HepG2 (cell line): ENCODE results near the gene CTNNA2.

ENCODE experiments used
- CBX5 ChIP-seq: sonication (generic); formaldehyde crosslinking; IDR thresholded peaks from 2 replicates; pipeline ENCODE4 v1.4.0; 2020; ENCODE audit warnings: missing genetic modification reagents, borderline replicate concordance
- CTCF ChIP-seq: sonication (generic); formaldehyde crosslinking; IDR thresholded peaks from 2 replicates; pipeline ENCODE4 v1.5.0; 2020; ENCODE audit warnings: mild to moderate bottlenecking, missing genetic modification reagents, moderate library complexity
- EP300 ChIP-seq, 3 experiments: sonication (generic) in 1 of 3; formaldehyde crosslinking in 1 of 3; IDR thresholded peaks; 2 replicates each; pipeline versions ENCODE4 v1.5.1 to v1.6.1; 2011 to 2020; ENCODE audit warnings: low read depth in 2 of 3, low read length in 2 of 3, borderline replicate concordance in 1 of 3, improper control_type of control experiment in 1 of 3, mild to moderate bottlenecking in 1 of 3, missing genetic modification reagents in 1 of 3, moderate library complexity in 1 of 3
- EZH2 ChIP-seq: conservative IDR thresholded peaks from 2 replicates; pipeline ENCODE4 v1.6.1; 2012; ENCODE audit warnings: mild to moderate bottlenecking, low read depth, low read length, moderate library complexity
- MZF1 ChIP-seq: sonication (generic); formaldehyde crosslinking; IDR thresholded peaks from 2 replicates; pipeline ENCODE4 v1.8.1; 2023; ENCODE audit warnings: mild to moderate bottlenecking, missing genetic modification reagents, borderline replicate concordance
- NR1H2 ChIP-seq: sonication (generic); formaldehyde crosslinking; IDR thresholded peaks from 2 replicates; pipeline ENCODE4 v1.8.1; 2022; ENCODE audit warnings: low read depth, missing genetic modification reagents, borderline replicate concordance
- STAT5B ChIP-seq: sonication (generic); formaldehyde crosslinking; IDR thresholded peaks from 2 replicates; pipeline ENCODE4 v1.4.0; 2020; ENCODE audit warnings: missing genetic modification reagents
- TAF1 ChIP-seq: sonication (generic); formaldehyde crosslinking; IDR thresholded peaks from 2 replicates; pipeline ENCODE4 v1.4.0; 2020; ENCODE audit warnings: missing genetic modification reagents
- ZBTB10 ChIP-seq: sonication (generic); formaldehyde crosslinking; IDR thresholded peaks from 2 replicates; pipeline ENCODE4 v1.4.0; 2020; ENCODE audit warnings: missing genetic modification reagents, borderline replicate concordance
- TF ChIP-seq, protein P1 (sequence below): sonication (generic); formaldehyde crosslinking; IDR thresholded peaks from 2 replicates; pipeline ENCODE4 v1.4.0; 2020; ENCODE audit warnings: missing genetic modification reagents
- TF ChIP-seq, protein P2 (sequence below): sonication (generic); formaldehyde crosslinking; IDR thresholded peaks from 2 replicates; pipeline ENCODE4 v1.9.0; 2021; ENCODE audit warnings: missing genetic modification reagents, borderline replicate concordance

GRCh38 chr2:79700651-79701050, 187.8 kb downstream of the CTNNA2 start:
- TF ChIP-seq MZF1 (CRISPR knock-in tag) = no peak
- no peak for TF ChIP-seq ZBTB10 (CRISPR knock-in tag)
- TF ChIP-seq, protein P1, sequence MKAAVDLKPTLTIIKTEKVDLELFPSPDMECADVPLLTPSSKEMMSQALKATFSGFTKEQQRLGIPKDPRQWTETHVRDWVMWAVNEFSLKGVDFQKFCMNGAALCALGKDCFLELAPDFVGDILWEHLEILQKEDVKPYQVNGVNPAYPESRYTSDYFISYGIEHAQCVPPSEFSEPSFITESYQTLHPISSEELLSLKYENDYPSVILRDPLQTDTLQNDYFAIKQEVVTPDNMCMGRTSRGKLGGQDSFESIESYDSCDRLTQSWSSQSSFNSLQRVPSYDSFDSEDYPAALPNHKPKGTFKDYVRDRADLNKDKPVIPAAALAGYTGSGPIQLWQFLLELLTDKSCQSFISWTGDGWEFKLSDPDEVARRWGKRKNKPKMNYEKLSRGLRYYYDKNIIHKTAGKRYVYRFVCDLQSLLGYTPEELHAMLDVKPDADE = no peak
- no peak for TF ChIP-seq EP300 (IDR thresholded peaks at IDR 0.05; ENCODE audit: low read depth in 2 of 2, low read length in 2 of 2)
- TF ChIP-seq EP300 (CRISPR knock-in tag; IDR thresholded peaks at IDR 0.05; ENCODE audit: borderline replicate concordance) = no peak
- TF ChIP-seq NR1H2 (CRISPR knock-in tag) = no peak
- no peak for TF ChIP-seq EZH2
- no peak for TF ChIP-seq CBX5 (CRISPR knock-in tag)
- TF ChIP-seq, protein P2, sequence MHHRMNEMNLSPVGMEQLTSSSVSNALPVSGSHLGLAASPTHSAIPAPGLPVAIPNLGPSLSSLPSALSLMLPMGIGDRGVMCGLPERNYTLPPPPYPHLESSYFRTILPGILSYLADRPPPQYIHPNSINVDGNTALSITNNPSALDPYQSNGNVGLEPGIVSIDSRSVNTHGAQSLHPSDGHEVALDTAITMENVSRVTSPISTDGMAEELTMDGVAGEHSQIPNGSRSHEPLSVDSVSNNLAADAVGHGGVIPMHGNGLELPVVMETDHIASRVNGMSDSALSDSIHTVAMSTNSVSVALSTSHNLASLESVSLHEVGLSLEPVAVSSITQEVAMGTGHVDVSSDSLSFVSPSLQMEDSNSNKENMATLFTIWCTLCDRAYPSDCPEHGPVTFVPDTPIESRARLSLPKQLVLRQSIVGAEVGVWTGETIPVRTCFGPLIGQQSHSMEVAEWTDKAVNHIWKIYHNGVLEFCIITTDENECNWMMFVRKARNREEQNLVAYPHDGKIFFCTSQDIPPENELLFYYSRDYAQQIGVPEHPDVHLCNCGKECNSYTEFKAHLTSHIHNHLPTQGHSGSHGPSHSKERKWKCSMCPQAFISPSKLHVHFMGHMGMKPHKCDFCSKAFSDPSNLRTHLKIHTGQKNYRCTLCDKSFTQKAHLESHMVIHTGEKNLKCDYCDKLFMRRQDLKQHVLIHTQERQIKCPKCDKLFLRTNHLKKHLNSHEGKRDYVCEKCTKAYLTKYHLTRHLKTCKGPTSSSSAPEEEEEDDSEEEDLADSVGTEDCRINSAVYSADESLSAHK = no peak
- no peak for TF ChIP-seq CTCF (CRISPR knock-in tag)
- no peak for TF ChIP-seq TAF1
- TF ChIP-seq STAT5B (CRISPR knock-in tag) = no peak
